ENCODE results near the gene IRX1. TPM values are rescaled to one million over a fixed set of nuclear protein-coding genes. Genes with fewer than 3 reads are reported as not detected.

Gene IRX1
- total and polyA plus RNA-seq, 4 donors = 0.33 TPM; not detected in 3

GRCh38 chr5:3634061-3634460 is 38.4 kb downstream of the IRX1 start (continued):
- TF ChIP-seq REST (IDR thresholded peaks at IDR 0.05) (no peak), RXRA (IDR thresholded peaks at IDR 0.05) (no peak), NR2F2 (IDR thresholded peaks at IDR 0.05) (no peak), GABPA (IDR thresholded peaks at IDR 0.05 in 1 of 2, conservative IDR thresholded peaks at IDR 0.05 in 1 of 2) (no peak), CTCF (IDR thresholded peaks at IDR 0.05; ENCODE audit: low read depth, low read length, missing input control) (no peak), FOXA2 (IDR thresholded peaks at IDR 0.05) (no peak)

GRCh38 chr5:3639175-3639574 is 43.5 kb downstream of the IRX1 start:
- Histone ChIP-seq H3K27ac (ENCODE audit: low read depth in 1 of 2, low read length in 2 of 2) (no peak overlapping the region), H3K4me3 (ENCODE audit: low read depth in 1 of 3, low read length in 3 of 3) (no peak overlapping the region), H3K27me3 (ENCODE audit: control insufficient read depth in 4 of 4, insufficient read depth in 4 of 4, low read length in 3 of 4) (no peaks in the 10 kb centered on the region), H3K36me3 (ENCODE audit: control insufficient read depth in 4 of 4, insufficient read depth in 3 of 4, low read depth in 1 of 4, low read length in 3 of 4) (no peaks in the 10 kb centered on the region), H3K4me1 (ENCODE audit: control insufficient read depth in 4 of 4, insufficient read depth in 4 of 4, low read length in 3 of 4) (no peaks in the 10 kb centered on the region), H3K9me3 (ENCODE audit: control insufficient read depth in 4 of 4, low read length in 3 of 4) (no peaks in the 10 kb centered on the region), H3K9ac (ENCODE audit: low read depth in 1 of 2, low read length in 2 of 2) (no peak overlapping the region)
- WGBS = 62% methylated on average over 7 of the region's 8 CpGs
- no peak for DNase-seq (ENCODE audit: low spot score)
- TF ChIP-seq TAF1 (conservative IDR thresholded peaks at IDR 0.05) = no peak

GRCh38 chr5:3642231-3642630 is 46.6 kb downstream of the IRX1 start:
- no peak for DNase-seq (ENCODE audit: low spot score)
- Histone ChIP-seq H3K36me3 (ENCODE audit: control insufficient read depth in 4 of 4, insufficient read depth in 3 of 4, low read depth in 1 of 4, low read length in 3 of 4) (no peaks in the 10 kb centered on the region), H3K4me3 (ENCODE audit: low read depth in 1 of 3, low read length in 3 of 3) (no peak overlapping the region), H3K9me3 (ENCODE audit: control insufficient read depth in 4 of 4, low read length in 3 of 4) (no peaks in the 10 kb centered on the region), H3K9ac (ENCODE audit: low read depth in 1 of 2, low read length in 2 of 2) (no peak overlapping the region), H3K27ac (ENCODE audit: low read depth in 1 of 2, low read length in 2 of 2) (no peak overlapping the region), H3K27me3 (ENCODE audit: control insufficient read depth in 4 of 4, insufficient read depth in 4 of 4, low read length in 3 of 4) (no peaks in the 10 kb centered on the region), H3K4me1 (ENCODE audit: control insufficient read depth in 4 of 4, insufficient read depth in 4 of 4, low read length in 3 of 4) (no peaks in the 10 kb centered on the region)
- no peak for TF ChIP-seq ATF3 (IDR thresholded peaks at IDR 0.05)
- no peak for TF ChIP-seq FOXA2 (IDR thresholded peaks at IDR 0.05)
- no peak for TF ChIP-seq MAX (IDR thresholded peaks at IDR 0.05)
- TF ChIP-seq TAF1 (conservative IDR thresholded peaks at IDR 0.05) = no peak
- no peak for TF ChIP-seq EGR1 (IDR thresholded peaks at IDR 0.05; ENCODE audit: low read depth in 2 of 2)
- no peak for TF ChIP-seq GABPA (IDR thresholded peaks at IDR 0.05 in 1 of 2, conservative IDR thresholded peaks at IDR 0.05 in 1 of 2)
- no peak for TF ChIP-seq ZBTB33 (IDR thresholded peaks at IDR 0.05)
- TF ChIP-seq CTCF (IDR thresholded peaks at IDR 0.05; ENCODE audit: low read depth, low read length, missing input control) = no peak
- no peak for TF ChIP-seq YY1 (IDR thresholded peaks at IDR 0.05)
- no peak for TF ChIP-seq HNF4A (conservative IDR thresholded peaks at IDR 0.05)
- TF ChIP-seq RXRA (IDR thresholded peaks at IDR 0.05) = no peak
- 60% methylated on average over 3 of the region's 3 CpGs for WGBS
